IPS-18c (cell line): ENCODE results near the gene NRN1.
A peak's percentile ranks its signal among the peaks of the same experiment; 100 is the strongest.

Experiments
- H3K4me3 ChIP-seq: 2 replicates; pipeline ENCODE4 v1.7.0; 2013; ENCODE audit warnings: low read depth, mild to moderate bottlenecking, low read length, moderate library complexity; ENCODE audit not compliant: insufficient read depth
- H3K9me3 ChIP-seq: one replicate; pipeline ENCODE4 v1.6.1; 2013; ENCODE audit warnings: mild to moderate bottlenecking, low read length, moderate library complexity; ENCODE audit not compliant: control insufficient read depth, insufficient read depth

Gene NRN1

DNA sequence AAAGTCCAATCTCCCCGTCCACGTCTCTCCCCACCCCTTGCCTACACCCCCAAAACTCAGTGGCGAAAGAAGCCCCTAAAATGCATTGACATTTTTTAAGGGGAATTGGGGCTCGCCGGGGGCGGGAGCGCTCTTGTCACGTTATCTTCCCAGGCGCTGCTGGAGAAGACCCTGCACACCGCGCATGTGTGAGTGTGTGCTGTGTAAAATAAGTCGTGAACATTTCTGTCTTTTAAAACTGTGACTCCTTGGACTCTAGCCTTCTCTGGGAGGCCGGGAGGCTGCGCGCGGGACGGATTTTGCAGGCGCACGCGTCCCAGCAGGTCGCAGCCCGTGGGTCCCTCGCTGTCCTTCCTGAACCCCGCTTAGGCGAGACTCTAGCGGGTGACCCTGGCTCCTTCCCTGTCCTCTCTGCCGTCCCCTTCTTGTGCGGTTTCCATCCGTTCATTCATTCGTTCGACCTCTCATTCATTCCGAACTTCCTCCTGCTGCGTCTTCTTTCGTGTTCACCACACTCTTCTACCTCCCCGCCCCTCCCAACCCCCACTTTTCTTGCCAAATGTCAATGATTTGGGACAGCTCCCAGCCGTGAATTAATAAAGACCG is 2.2 kb downstream of the NRN1 start:
- peak overlapping the region; percentile 51 for H3K4me3 ChIP-seq
- no peaks in the 10 kb centered on the region for H3K9me3 ChIP-seq

DNA sequence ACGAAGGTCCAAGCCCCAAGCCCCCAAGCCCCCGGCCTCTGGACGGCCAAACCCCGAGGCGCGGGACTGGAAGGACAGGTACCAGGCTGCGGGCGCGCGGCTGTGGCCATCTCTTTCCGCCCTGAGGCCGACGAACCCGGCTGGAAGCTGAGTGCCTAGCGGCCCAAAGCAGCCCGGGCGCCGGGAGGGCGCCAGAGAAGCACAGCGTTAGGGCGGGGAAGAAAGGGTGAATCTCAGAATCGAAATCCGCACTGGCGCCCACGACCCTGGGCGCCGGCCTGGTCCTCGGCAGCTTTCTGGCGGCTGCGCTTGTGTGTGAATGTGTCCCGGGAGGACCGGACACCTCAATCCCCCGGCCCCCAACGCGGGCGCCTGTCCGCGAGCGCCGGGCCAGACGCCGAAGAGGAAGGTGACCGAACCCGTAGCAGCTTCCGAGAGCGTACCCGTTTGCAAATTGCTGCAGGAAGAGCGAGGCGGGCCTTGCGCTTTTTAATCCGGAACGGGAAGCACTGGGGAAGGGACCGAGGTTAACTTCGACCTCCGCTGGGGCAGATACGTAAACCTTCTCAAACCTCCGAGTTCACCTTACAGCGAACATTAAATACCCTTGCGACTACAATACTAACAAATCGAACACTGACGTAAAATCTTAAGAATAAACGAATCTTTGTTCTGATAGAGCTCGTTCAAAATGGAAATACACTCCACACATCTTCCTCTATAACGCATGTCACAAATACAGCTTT is 2.9 kb downstream of the NRN1 start:
- no peaks in the 10 kb centered on the region for H3K9me3 ChIP-seq
- peak overlapping the region; percentile 51 for H3K4me3 ChIP-seq

DNA sequence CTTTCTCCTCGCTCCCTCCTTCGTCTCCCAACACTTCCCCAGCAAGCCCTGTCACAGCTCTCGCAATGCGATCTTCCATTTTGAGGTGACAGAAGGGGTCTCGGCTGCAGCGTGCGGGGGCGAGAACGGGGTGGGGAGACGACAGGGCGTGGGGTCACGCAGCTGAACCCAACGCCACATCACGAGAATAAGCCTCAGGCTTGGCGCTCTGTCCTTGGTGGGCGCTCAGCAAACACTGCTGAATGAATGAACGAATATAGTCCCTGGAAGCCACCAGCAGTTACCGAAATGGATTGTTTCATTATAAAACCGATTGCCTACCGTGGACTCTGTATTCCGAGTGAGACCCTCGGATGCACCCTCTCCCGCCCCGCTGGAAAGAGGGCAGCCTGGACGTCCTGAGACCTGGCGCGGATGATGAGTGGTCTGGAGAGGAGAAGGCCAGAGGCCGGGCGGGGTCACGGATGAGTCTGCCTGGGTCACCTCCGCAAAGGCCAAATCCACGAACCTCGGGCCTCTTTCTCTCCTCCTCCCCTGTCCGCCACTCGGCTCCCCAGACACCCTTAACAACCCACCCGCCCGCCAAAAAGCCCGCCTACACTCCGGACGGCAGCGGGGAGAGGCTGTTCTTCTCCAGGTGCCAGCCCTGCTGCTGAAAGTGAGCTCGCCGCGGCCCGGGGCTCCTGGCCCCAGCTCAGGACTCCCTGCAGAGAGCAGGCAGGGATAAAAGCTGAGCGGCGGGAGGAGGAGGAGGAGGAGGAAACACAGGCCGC is 3.7 kb downstream of the NRN1 start:
- Histone ChIP-seq H3K9me3 (no peaks in the 10 kb centered on the region), H3K4me3 (peak overlapping the region; percentile 51)

DNA sequence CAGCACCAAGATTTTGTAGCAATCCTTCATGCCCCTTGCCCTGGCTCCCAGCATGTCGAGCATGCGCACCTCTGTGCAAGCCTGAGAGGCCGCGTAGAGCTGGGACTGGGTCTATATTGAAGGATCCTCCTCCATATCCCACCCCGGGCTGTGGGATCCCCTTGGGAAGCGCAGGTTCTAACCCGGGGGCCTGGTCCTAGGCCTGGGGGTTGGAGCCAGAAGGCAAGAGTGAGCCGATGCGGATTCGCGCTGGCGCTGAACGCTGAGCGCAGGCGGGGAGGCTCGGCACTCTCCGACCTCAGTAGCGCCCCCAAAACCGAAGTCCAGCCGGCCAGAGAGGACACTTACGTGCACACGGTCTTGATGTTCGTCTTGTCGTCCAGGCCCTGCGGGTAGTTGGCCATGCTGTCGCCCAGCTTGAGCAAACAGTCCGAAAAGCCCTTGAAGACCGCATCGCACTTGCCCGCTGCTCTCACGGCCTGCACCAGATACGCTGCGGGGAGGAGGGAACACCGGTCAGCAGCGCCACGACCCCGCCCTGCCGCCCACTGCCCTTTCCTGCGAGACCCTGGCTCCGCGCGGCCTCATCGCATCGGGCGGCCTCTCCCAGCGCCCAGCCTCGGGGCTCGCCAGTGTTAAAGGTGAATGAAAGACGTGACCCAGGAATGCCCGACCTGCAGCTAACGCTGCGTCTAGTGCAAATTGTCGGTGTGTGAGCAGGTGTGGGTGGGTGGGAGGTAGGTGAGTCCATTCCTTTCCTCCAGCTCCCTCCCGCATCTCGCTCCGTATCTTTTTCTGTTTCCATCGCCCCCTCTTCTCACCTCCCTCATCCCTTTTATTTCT is 4.5 kb downstream of the NRN1 start:
- no peaks in the 10 kb centered on the region for H3K9me3 ChIP-seq
- peak overlapping the region; percentile 63 for H3K4me3 ChIP-seq

DNA sequence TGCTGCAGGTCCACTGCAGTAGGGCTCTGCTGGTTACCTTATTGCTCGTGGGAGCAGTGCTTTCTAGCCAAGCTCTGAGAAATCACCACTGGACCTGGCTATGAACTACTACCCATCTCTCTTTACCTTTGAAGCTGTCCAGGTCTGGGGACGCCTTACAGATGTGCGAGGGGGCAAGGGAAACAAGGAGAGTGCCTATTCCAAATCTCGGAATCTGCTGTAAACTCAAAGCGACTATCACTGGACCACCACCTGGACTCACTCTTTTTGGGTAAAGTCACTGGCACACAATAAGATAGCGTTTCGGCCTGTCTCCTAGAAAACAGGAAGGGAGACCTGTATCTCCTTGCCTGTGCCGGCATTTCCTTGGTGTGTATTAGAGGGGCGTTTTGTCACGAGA is 5.3 kb downstream of the NRN1 start:
- H3K9me3 ChIP-seq, result no peaks in the 10 kb centered on the region
- H3K4me3 ChIP-seq, result no peak overlapping the region

DNA sequence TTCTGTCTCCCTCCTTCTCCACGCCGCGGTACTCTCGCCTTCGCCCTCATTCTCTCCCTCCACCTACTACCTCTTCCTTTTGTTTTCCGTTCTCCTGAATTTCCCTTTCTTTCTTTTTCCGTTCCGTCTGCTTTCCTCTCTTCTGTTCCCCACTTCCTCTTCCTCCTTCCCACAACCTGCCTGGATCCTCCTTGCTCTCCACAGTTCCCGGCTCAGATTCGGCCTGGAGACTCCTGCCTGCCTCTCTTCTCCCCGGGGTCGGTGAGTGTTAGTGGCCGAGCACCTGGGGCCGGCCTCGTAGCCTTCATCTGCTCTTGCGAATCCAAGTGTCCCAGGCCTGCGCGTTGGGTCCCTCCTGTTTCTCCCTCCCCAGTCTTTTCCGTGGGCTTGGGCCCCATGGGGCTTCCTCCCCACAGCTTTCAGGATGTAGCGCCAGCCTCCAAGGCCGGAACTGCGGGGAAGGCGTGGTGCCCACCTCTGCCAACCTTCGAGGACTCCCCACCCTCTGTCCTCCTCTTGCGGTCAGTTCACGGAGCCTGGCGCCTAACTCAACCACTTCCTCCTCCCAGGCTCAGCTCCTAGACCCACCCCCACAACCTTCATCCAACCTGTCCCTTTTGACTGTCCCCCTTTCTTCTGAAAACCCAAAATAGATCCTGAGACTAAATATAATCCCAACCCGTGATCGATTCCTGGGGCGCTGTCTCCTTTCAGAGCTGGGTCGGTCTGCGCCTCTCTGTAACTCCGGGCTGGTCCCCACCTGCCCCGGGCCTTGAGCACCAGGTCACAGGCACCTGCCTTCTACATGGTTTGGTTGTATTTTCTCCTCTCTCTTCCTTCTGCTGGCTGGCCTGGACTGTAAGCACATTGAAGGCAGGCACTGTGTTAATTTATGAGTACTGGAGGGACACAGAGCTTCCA is 6.8 kb downstream of the NRN1 start:
- no peaks in the 10 kb centered on the region for H3K9me3 ChIP-seq
- peak overlapping the region; percentile 46 for H3K4me3 ChIP-seq

DNA sequence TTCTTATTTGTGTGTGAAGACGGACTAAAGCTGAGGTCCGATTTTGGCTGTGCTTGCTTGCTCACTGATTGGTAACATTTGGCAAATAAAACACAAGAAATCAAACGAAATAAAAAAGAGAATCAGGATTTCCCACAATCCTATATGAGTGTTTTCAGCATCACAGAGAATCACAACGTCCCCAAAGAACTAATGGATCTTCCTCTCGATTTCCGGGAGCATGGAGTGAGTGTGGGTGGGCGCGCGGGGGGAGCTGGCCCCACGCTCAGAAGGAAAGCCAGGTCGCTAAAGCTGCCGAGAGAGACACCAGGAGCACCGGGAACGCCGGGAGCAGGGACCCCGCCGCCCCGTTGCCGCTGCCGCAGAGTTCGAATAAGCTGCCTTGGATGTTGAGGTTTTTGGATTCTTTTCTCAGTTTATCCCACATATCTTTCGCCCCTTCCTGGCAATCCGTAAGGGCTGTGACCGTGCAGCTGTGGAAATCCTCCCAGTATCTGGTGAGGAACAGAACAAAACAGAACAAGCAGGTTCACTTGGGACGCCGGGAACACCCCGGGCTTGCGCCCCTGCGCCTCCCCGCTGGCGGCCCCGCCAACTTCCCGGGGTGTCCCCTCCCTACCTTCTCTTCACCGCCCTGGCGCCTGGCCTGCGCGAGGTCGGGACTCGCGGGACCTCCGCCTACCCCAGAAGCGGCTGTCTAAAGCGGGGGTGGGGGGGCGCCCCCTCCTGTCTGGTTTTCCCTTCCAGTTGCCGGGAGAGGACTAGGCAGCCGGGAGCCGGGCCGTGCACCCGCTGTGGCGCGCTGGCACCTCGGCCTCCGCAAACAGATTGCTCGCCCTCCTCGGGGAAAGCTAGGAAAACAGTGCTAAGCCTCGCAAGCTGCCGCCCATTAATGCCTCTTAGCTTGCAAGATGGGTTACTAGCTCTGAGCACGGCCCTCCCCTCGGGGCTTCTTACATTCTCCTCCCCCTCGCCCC is 7.7 kb downstream of the NRN1 start:
- Histone ChIP-seq H3K4me3 (peak overlapping the region; percentile 46; the same call in 1 of the 2 replicates), H3K9me3 (no peaks in the 10 kb centered on the region)

DNA sequence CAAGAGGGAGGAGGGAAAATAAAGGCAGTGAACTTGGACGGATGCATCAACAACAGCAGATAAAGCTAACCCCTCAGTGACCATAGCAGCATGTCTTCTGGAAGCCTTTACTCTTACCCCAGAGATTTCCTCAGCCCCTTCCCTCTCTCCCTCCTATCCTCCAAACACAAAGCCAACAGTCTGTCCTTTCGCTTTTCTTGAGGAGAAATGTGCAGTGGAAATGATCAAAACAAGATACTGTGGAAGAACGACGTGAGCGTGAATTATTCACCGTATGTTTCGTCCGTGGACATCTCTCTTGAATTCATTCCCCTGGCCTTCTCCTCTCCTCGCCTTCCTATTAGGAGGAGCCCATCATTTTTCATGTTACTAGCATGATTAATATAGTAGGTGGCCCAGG is 8.5 kb downstream of the NRN1 start:
- no peaks in the 10 kb centered on the region for H3K9me3 ChIP-seq
- no peak overlapping the region for H3K4me3 ChIP-seq

DNA sequence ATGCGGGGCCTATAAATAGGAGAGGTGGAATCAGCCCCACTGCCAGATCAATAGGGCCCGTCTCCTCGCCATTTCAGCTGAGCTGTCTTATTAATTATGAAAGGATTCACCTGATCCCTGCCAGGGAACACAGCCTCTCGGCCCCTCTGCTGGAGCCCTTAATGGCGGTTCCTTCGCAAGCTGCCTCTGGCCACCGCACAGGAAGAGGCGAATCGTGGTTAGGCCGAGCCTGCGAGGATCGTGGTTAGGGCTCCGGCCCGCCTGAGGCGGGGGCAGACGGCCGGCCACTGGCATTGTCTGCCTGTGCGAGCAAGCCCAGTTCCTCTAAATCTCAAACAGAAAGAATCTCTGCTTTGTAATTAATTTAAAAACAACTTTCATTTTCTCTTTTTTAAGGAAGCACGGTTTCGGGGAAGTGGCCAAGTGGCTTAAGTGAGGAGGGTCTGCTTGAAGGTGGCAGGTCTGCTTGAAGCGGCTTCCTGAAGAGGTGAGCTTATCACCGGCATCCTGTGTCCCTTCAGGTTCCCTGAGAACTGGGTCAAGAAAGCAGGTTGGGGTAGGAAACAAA is 9.2 kb downstream of the NRN1 start:
- H3K4me3 ChIP-seq, result peak overlapping the region; percentile 42
- H3K9me3 ChIP-seq, result no peaks in the 10 kb centered on the region

DNA sequence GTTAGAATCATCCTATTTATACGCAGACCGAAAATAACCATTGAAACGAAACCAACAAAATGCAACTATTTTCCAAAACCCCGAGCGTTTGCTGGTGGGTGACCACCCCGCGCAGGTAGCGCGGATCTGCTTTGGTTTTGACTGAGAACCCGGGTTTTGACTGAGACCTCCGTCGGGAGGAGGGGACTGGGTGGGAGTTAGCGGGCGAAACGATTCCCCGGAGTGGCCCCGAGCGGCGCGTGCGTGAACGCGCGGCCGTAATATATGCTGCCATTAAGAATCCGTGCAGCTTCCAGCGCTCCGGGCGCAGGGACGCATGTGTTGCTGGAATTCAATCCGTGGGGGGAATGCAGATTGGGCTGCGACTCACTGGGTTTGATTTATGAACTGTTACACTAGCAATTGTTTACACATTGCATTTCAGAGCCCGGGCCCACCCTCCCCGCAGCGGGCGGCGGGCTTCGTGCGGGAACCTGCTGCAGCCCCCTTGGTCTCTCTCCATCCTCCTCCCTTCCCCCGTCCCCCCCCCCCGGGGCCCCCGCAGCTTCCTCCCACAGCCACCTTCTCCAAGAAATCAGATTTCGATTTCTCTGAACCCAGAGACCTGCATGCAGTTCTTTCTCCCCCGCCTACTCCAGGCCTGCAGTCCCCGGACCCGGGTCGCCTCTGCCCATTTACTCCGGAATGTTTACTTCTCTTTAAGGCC is 9.9 kb downstream of the NRN1 start:
- peak overlapping the region; percentile 61 for H3K4me3 ChIP-seq
- H3K9me3 ChIP-seq, result no peaks in the 10 kb centered on the region

DNA sequence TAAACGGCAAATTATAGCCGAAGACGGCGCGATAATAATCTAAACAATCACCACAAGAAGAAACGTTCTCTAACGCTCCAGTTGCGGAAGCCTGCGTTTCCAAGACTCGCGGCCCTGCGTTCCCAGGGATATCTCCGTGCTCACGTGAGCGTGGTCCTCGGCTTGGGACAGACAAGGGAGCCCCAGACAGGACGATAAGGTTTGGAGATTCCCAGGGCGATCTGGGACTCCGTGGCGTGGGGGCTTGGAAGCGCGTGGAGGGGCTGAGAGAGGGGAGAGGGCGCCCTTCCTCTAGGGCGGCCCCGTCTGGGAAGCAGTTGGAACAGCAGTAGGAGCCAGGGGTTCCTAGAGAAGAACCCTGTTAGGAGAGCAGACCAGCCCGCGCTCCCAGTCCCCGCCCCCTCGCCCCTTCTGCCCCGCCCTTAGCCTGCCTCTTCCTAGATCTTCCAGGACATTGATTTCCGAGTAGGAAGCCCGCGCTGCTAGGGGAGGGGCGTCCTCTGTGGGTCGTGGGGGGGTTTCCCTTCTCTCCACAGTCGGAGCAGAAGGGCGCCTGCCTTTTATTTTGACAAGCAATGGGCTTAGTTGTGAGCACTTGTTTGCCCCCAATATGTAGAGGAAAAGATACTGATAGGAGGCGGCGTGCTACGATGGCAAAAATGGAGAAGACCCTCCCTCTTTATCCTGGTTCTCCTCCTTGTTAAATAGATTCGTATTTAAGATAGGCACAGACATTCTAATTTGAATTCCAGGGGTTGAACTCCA is 10.6 kb downstream of the NRN1 start:
- H3K4me3 ChIP-seq, result peak overlapping the region; percentile 61

DNA sequence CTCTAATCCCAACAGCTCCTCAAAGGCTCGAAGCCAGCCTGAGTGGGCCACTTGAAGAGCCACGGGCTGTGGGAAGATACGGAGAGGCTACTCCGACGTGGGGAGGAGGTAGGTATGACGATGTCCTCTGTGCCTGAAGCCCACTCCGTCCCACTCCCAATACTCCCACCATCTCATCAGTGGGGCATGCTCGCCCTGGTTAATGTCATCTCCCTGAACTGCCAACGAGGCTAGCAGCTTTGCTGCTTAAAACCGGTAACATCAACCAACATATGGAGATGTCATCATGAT is 11.1 kb downstream of the NRN1 start:
- H3K4me3 ChIP-seq, result peak overlapping the region; percentile 61
- no peaks in the 10 kb centered on the region for H3K9me3 ChIP-seq

More for the DNA sequence above, 10.6 kb downstream of the NRN1 start:
- H3K9me3 ChIP-seq, result no peaks in the 10 kb centered on the region

DNA sequence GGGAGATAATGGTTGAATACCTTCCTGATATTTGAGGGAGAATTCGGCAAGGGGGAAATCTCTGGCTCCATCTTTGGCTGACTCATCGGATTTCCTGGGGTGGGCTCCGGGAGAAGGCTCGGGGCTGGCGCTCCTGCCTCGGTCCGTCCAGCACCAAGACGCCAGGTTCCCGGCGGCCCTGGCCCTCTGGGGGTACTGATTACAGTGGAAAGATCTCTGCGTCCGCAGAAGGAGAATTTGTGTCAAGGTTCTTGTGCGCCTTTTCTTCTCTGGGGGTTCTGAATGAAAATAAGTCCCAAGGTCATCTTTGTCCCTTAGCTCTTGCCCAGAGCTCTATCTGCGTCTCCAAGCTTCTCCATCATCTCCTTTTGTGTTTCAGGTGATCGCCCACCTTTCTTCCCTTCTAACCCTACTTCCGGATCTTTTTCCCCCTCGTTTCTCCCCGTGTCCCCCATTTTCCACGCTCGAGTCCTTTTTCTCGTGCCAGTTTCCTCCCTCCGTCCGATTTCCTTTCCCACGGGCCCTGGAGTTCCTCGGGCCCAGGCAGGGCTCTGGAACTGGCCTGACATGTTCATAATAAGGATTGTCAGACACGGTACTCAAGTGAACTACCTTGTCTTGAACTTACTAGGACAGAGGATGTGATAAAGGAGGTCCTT is 11.6 kb downstream of the NRN1 start:
- Histone ChIP-seq H3K4me3 (no peak overlapping the region), H3K9me3 (no peaks in the 10 kb centered on the region)
